WERI-Rb-1 (cell line): ENCODE data around the gene MEF2C.

Experiments
- DNase-seq: peaks from one replicate; pipeline ENCODE4 v3.0.0-alpha.2; 2020
- H3K27ac ChIP-seq: fragments of 250-450 bp; sonication (Bioruptor Pico); 2 replicates; pipeline ENCODE4 v1.5.1; 2020; ENCODE audit warnings: mild to moderate bottlenecking, moderate library complexity
- H3K27me3 ChIP-seq: fragments of 250-450 bp; sonication (Bioruptor Pico); 2 replicates; pipeline ENCODE4 v1.5.1; 2021; ENCODE audit warnings: mild to moderate bottlenecking, low read depth, moderate library complexity; ENCODE audit not compliant: insufficient read depth, severe bottlenecking
- H3K36me3 ChIP-seq: fragments of 250-450 bp; sonication (Bioruptor Pico); 2 replicates; pipeline ENCODE4 v1.5.1; 2020; ENCODE audit warnings: mild to moderate bottlenecking, moderate library complexity
- H3K4me3 ChIP-seq: 2 replicates; pipeline ENCODE4 v1.5.1; 2011; ENCODE audit warnings: low read depth, mild to moderate bottlenecking, control low read depth, low read length
- H3K9me3 ChIP-seq: fragments of 250-450 bp; sonication (Bioruptor Pico); 2 replicates; pipeline ENCODE4 v1.5.1; 2021; ENCODE audit warnings: mild to moderate bottlenecking, moderate library complexity; ENCODE audit not compliant: severe bottlenecking
- TF ChIP-seq, protein P1 (sequence below): IDR thresholded peaks from 2 replicates; pipeline ENCODE4 v1.5.1; 2011; ENCODE audit warnings: low read depth, mild to moderate bottlenecking, control low read depth, inconsistent platforms, low read length

MEF2C gene

GRCh38 chr5:88875341-88876234, 7.4 kb downstream of the MEF2C start:
- H3K4me3 ChIP-seq: no peak overlapping the region
- H3K9me3 ChIP-seq: no peaks in the 10 kb centered on the region
- no peaks in the 10 kb centered on the region for H3K36me3 ChIP-seq
- TF ChIP-seq, protein P1, sequence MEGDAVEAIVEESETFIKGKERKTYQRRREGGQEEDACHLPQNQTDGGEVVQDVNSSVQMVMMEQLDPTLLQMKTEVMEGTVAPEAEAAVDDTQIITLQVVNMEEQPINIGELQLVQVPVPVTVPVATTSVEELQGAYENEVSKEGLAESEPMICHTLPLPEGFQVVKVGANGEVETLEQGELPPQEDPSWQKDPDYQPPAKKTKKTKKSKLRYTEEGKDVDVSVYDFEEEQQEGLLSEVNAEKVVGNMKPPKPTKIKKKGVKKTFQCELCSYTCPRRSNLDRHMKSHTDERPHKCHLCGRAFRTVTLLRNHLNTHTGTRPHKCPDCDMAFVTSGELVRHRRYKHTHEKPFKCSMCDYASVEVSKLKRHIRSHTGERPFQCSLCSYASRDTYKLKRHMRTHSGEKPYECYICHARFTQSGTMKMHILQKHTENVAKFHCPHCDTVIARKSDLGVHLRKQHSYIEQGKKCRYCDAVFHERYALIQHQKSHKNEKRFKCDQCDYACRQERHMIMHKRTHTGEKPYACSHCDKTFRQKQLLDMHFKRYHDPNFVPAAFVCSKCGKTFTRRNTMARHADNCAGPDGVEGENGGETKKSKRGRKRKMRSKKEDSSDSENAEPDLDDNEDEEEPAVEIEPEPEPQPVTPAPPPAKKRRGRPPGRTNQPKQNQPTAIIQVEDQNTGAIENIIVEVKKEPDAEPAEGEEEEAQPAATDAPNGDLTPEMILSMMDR: no peak
- H3K27me3 ChIP-seq: no peaks in the 10 kb centered on the region
- no peak for DNase-seq
- no peak overlapping the region for H3K27ac ChIP-seq

DNA sequence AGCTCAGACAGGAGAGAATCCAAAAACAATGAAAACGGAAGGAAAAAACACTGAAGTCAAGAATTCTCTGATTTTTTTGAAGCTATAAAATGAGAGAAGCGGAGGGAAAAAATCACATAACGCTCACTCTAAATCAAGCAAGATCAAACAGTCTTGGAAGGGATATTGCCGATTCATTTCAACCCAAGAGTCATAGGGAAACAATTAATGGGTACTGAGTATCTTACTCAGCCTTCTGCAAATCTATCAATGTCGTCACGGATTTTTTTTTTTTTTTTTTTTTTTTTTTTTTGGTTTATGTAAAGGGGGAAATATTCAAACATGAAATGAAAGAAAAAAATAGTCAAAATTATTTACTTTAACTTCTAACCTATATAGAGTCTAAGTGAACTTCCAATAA, 9.5 kb downstream of the MEF2C start:
- DNase-seq: no peak
- no peaks in the 10 kb centered on the region for H3K27me3 ChIP-seq
- TF ChIP-seq, protein P1: no peak
- H3K27ac ChIP-seq: no peak overlapping the region
- no peaks in the 10 kb centered on the region for H3K36me3 ChIP-seq
- H3K4me3 ChIP-seq: no peak overlapping the region
- no peaks in the 10 kb centered on the region for H3K9me3 ChIP-seq

DNA sequence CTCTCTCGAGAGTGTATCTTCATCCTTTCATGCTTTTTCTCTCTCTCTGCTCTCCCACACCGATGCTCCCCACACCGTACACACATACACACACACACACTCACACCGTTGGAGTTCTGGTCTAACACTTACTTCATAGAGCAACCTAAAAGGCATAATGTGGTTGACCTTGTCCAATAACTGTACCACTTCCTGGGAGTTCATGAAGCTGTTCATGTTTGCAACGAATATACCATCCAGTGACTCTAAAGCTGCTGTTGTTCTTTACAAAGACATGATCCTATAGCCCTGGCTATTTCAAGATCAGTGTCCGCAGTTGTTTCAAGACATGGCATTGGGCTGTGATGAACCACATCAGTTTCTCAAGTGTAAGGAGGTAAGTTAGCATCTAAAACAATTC, 10.0 kb downstream of the MEF2C start:
- no peak overlapping the region for H3K4me3 ChIP-seq
- H3K27me3 ChIP-seq: no peaks in the 10 kb centered on the region
- H3K36me3 ChIP-seq: no peaks in the 10 kb centered on the region
- no peak for DNase-seq
- TF ChIP-seq, protein P1: no peak
- H3K9me3 ChIP-seq: no peaks in the 10 kb centered on the region
- H3K27ac ChIP-seq: no peak overlapping the region

DNA sequence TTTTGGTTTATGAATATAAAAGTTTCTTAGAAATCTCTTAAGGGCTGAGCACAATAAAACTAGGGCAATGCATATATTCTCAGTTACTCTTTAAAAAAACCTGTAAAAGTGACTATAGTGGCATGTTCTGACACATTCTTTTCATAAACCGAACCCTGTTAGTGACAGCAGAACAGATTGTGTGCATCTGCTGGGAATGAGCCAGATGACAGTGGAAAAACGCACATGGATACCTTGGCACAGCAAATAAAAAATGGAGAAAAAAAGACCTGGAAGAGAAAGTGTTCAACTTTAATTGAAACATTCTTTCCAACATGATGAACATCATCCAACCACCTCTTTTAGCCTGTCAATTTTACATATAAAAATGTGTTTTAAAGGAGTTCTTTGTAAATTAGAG, 12.7 kb downstream of the MEF2C start:
- Histone ChIP-seq H3K27me3 (no peaks in the 10 kb centered on the region), H3K36me3 (no peaks in the 10 kb centered on the region), H3K27ac (no peak overlapping the region), H3K9me3 (no peaks in the 10 kb centered on the region), H3K4me3 (no peak overlapping the region)
- TF ChIP-seq, protein P1: no peak
- DNase-seq: no peak

GRCh38 chr5:88868468-88869068, 14.4 kb downstream of the MEF2C start:
- Histone ChIP-seq H3K4me3 (no peak overlapping the region), H3K27me3 (no peaks in the 10 kb centered on the region), H3K9me3 (no peaks in the 10 kb centered on the region), H3K36me3 (no peaks in the 10 kb centered on the region), H3K27ac (no peak overlapping the region)
- DNase-seq: no peak
- TF ChIP-seq, protein P1: no peak

- Histone ChIP-seq H3K9me3 (no peaks in the 10 kb centered on the region), H3K27ac (no peak overlapping the region), H3K27me3 (no peaks in the 10 kb centered on the region), H3K36me3 (no peaks in the 10 kb centered on the region), H3K4me3 (no peak overlapping the region)
- no peak for DNase-seq
- TF ChIP-seq, protein P1: no peak
These were observed 15.3 kb downstream of the MEF2C start for GRCh38 chr5:88867638-88868037.
